OCI-M2 (cell line): Measurements from ENCODE around the gene TXNDC17.
A peak's percentile ranks its signal among the peaks of the same experiment; 100 is the strongest.
"Not testable (repeated sequence)": the region's sequence is repeated elsewhere in the genome, so short reads cannot be mapped to it uniquely, and the experiment has no call there.

Experiments used
- DNase-seq: peaks from one replicate; lab custom pipeline; 2025; ENCODE audit not compliant: unreplicated experiment; lab: John Stamatoyannopoulos, UW

The TXNDC17 gene

GRCh38 chr17:6636616-6637457, 4.0 kb upstream of the TXNDC17 start:
- no peak for DNase-seq

DNA sequence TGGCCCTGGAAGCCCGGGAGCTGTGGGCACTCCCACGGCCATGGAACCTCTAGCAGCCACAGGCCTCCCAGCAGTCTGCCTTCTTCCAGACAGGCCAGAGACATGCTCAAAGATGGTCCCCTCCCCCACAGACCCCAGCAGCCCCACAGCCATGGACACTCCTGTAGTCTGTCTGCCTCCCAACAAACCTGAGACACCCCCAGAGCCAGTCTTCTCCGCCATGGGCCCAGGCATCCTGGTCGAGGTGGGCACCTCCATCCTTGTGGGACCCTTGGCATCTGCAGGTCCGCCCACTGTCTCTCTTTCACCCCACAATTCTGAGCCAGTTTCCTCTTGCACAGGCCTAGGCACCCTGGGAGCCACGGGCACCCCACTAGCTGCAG, 3.4 kb upstream of the TXNDC17 start:
- no peak for DNase-seq

DNA sequence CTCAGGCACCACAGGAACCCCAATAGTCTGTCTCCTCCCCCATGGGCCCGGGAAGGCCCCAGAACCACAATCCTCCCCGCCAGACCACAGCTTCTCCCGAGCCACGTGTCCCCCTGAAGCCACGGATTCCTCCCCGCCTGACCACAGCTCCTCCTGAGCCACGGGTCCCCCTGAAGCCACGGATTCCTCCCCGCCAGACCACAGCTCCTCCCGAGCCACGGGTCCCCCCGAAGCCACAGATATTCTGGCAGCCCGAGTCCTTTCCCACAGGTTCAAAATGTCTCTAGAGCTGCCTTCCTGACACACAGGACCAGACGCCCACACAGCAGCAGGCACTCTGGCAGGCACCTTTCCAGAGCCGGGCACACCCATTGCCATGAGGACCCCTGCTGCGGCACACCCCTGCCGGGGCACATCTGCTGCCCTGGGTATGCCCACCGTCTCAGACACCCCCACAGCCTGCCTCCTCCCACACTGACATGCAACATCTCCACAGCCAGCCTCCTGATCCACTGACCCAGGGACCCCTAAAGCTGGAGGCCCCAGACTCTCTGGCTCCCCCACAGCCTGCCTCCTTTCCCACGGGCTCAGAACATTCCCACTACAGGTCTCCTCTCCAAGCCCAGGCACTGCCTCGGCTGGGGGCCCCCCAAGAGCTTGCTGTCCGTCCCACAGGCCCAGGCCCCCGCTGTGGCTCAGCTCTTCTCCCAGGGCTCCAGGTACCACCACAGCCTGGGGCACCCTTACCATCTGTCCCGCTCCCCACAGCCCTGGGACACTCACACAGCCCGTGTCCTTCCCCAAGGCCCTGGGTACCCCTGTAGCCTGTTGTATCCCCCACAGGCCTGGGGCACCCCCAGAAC, 2.6 kb upstream of the TXNDC17 start:
- no peak for DNase-seq

DNA sequence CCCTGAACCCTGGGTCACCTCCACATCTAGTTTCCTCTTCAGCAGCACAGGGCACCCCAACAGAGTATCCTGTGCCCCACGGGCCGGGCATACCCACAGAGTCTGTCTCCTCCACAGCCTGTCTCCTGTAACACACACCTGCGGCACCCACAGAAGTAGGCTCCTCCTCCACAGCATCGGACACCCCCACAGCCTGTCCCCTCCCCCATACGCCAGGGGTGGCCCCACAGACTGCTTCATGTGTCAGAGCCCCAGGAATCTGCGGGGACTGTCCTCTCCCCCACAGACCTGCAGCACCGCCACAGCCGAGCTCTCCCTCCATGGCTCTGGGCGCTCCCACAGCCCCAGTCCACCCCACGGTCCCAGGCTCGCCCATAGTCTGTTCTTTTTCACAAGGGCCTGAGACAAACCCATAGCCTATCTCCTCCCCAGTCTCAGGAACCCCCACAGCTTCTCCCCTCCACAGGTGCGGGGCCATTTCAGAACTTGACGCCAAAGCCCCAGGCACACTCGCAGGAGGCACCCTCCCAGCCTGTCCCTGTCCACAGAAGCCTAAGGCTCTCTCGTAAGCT, 1.8 kb upstream of the TXNDC17 start:
- no peak for DNase-seq

DNA sequence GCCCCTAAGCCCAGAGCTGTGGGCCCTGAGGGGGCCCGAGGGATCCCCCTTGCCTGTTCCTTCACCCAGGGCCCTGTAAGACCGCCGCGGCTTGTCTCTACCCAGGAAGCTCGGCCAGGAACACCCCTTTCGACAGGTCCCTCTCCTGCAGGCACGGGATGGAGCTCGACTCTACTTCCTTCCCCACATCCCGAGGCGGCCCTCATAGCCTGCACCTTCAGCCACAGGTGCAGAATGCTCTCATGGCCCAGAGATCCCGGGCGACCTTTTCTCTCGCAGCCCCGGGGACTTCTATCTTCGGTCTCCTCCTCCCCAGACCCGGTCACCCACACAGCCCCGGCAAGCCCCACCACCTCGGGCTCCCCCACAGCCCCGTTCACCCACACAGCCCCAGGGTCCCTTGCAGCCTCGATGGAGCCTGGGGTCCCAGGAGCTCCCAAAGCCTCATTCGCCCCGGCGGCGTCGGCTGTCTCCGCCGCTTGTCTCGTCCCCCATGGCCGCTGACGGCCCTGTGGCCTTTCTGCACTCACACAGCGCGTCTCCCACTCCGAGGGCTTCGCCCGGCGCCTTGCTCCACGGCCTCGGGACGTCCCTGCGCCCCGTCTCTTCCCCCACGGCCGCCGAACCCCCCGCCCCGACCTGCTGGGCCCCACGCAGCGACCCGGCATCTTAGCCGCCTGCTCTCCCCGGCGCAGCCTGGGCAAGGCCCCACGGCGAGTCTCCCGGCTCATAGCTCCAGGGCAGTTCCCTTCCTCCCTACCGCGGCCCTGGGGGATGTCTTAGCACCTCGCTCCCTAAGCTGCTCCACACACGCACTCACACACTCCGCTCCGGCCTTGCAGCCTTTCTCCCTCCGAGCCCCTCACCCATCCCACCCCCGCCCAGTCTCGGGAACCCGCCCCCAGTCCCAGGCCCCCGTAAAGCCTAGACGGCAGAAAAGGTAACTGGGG, 999 bp upstream of the TXNDC17 start:
- DNase-seq: no peak

DNA sequence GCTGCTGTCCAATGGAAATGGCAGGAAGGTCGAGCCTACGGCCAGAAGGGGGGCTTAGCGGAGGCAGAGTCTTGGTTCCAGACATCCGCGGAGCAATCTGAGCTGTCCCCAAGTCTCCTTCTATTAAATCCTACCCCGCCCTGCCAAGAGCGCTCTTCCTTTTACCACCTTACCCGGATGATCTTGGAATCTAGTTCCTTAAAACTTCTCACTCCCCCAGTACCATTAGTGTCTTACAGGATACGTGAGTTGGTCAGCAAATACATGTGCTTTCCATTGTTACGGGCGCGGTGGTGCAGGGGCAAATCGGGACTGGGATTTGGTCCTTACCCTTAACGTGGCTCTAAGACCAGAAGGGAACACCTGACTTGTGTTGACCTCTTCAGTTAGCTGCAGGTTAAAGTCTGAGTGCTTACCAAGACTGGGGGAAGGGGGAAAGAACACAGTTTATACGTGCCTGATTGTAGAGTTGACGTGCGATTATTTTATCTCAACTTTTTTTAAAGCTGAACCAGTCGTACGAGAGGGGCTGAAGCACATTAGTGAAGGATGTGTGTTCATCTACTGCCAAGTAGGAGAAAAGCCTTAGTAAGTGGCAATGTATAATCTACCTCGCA, 495 bp downstream of the TXNDC17 start:
- DNase-seq: no peak

GRCh38 chr17:6642592-6642991, 1.7 kb downstream of the TXNDC17 start:
- DNase-seq: no peak

DNA sequence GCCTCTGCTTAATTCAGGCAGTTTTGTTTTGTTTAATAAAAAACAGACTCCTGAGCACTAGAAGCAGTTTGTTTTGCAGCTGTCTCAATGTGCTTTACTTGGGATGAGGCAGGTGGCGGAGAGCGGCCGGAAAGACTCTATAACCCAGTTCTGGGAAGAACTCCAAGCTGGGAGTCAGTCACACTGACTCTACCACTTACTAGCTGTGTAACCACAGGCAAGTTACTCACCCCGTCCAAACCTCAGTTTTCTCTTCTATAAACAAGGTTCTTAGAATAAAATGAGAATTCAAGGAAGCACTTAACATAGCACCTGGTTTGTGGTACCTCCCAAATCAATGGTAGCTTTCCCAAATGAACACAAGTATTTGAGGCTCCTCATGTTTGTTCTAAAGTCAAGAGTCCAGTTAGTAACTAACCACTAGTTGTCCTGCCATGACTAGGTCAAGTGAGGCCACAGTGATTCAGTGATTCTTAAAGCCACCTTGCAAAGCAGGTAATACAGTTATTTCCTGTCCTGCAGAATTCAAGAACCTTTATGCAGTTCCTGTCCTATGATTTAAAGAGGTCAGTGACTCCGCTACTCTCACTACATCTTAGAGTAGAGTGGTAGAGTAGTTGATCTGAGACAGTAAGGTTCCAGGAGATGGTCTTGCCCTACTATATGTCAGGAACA, 2.7 kb downstream of the TXNDC17 start:
- no peak for DNase-seq

- no peak for DNase-seq
Observed at GRCh38 chr17:6648181-6648580, 7.3 kb downstream of the TXNDC17 start.

DNA sequence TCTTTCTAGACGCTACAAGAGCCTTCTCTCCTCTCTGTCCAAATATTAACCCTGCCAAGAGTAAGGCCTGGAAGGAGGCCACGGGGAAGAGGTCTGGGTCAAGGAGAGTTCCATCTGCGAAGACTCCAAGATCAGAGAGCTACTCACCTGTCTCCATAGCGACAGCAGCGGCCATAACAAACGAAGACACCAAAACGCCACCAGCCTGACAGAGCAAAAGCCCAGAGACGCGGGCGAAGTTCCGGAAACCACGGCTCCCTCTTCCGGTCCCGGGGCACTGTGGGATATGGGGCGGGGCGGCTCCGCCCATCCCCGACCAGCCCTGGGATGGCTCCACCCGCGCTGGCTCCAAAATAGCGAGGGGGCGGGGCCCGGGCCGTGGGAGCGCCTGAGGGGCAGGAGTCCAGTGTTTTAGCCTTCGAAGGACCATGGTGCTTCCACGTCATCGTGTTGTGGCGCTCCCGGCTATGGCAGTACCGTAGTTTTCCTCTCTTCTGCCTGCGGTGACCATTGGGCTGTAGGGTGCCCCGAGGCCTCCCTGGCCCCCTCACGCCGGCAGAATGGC, 10.6 kb downstream of the TXNDC17 start, which contains the start of the genes C17orf100 and MED31:
Gene C17orf100, plus strand, starts transcription at position 409 of the 565 bp plus-strand sequence. Its CDS starts 152 bp downstream, at position 561.
Gene MED31, minus strand, starts transcription at position 252 of the 565 bp plus-strand sequence. Its CDS starts 77 bp downstream, at position 175.
- DNase-seq: peak; percentile 53

DNA sequence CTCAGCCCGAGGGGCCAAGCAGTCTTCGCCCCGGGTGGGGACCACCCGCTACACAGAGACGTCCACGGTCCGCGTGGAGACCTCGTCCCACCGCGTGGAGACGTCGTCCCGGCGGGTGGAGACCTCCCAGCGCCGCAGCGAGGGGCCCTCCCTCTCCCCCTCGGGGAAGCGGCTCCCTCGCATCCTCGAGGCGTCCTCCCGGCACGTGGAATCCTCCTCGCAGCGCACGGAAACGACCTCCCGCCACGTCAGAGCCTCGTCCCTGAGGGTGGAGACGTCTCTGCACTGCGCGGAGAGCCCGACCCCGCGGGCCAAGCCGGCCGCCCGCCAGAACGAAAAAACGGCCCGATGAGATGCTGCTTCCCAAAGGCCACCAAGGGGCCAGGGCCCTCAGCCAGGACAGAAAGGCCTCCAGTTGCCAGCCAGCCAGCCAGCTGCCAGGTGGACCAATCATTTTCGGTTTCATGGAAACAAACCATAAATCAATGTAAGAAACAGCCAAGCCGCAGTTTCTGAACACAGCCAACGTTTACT, 11.1 kb downstream of the TXNDC17 start:
- DNase-seq: no peak

DNA sequence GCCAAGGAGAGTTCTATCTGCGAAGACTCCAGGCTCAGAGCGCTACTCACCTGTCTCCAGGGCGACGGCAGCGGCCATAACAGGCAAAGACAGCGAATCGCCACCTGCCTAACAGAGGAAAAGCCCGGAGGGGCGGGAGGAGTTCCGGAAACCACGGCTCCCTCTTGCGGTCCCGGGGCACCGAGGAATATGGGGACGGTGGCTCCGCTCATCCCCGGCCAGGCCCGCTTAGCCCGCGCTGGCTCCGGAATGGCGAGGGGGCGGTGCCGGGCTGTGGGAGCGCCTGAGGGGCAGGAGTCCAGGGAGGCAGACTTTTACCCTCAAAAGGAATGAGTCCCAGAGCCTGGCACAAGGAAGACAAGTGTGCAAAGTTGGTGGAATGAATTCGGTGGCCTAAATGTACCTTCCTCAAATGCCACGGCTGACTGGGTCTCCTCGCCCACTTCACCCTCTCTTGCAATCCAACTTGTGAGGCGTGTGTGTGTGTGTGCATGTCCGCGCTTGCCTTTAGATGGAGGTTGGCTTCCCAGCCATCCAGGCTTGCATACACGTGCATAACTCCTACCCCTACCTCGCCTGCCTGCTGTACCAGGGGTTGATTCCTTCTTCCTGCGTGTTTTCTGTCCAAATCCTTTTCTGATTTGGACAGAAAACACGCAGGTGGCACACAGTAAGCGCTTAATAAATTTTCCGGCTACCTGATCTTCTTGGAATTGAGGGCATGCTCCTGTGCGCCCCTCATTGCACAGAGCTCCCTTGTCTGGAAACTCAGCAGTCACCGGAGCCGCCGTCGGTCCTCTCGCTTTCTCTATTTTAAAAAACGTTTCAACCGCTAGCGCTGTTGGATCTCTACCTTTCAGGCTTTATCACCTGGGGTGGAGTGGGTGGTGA, 14.2 kb downstream of the TXNDC17 start:
- no peak for DNase-seq

DNA sequence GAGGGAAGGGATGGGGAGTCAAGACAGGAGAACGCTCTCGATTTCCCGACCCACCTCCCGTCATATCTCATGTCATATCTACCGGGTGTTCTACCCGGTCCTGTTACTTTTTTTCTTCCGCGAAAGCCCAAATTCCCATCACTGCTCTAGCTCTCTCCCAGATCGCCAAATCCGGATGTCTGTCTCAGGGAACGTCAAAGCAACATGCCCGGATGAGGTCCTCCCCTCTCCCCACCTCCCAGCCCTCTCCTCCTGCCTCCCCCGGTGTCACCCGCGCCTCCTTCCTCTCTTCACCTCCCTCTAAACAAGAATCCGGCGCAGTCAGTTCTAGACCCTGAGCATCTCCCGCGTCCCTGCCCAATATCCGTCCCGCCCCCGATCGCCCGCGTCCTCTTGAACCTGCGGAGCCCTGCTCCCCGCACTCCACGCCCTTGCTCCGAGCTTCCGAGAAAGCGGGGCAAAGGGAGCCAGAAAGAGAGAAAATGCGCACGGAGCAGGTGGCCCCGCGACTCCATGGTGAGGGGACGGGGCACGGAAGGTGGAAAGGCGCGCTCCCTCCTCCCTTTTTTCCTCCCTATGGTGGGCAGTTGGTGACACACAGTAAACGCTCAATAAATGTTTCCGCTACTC, 15.0 kb downstream of the TXNDC17 start:
- not testable (repeated sequence) for DNase-seq

DNA sequence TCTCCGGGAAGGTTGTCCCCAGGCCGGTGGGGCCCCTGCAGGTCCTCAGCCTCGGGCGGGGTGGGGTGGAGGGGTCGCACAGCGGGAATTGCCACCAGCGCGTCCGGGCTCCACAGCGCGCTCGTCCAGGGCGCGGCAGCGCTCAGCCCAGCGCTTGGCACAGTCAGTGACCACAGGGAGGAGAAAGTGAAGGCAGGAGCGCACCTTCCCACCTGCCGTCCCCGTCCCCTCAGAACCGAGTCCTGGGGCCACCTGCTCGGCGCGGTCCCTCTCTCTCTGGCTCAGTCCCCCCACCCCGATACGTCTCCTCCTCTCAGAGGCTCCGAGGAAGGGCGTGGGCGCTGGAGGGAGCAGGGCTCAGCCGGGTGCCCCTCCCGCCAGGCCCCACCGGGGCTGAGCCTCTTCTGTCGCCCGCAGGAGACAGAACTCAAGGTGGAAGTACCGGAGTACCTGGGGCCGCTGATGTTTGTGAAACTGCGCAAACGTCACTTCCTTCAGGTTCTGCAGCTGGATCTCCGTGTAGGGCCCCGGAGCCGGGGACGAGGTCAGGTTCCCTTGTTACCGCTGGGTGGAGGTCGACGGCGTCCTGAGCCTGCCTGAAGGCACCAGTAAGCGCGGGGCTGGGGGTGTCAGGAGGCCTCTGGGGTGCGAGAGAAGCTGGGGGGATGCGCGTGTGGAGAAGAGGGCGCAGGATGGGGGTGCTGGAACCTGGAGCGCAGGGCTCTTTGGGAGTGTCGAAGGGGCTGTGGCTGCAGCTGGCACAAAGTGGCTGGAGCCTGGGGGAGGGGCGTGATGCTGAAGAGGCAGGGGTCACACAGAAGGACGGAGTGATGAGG, 16.2 kb downstream of the TXNDC17 start:
- DNase-seq: not testable (repeated sequence)

GRCh38 chr17:6657633-6658287, 16.9 kb downstream of the TXNDC17 start:
- DNase-seq: no peak

DNA sequence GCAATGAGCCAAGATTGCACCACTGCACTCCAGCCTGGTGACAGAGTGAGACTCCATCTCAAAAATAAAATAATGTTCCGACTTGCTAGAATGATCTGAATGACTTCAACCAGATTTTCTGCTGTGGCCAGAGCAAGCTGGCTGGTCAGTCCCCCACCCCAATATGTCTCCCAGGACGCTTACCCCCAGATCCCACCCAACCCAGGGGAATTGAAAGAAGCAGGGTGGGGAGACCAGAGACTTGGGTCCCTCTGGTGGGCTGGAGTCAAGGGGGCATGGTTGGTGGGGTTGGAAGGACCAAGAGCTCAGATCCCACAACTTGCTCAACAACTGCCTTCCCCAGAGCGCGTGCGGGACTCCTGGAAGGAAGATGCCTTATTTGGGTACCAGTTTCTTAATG, 17.6 kb downstream of the TXNDC17 start:
- DNase-seq: not testable (repeated sequence)
